ENCODE results near the gene SIGLEC14.

The SIGLEC14 gene

DNA sequence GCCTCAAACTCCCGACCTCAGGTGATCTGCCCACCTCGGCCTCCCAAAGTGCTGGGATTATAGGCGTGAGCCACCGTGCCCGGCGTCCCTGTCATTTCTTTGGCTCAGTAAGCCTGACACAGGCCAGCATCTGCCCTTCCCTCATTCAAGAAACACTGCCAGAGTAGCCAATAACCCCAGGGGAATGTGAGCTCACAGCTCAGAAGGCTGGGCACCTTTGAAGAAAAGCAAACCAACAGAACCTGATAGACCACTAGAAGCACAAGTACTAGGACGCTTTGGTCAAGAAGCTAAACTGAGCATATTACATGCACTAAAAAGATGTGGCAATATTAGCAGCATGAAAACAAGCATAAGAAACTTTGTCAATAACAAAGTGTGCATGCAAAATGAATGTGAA, 30.6 kb downstream of the SIGLEC14 start:
- DNase-seq, result no peak

DNA sequence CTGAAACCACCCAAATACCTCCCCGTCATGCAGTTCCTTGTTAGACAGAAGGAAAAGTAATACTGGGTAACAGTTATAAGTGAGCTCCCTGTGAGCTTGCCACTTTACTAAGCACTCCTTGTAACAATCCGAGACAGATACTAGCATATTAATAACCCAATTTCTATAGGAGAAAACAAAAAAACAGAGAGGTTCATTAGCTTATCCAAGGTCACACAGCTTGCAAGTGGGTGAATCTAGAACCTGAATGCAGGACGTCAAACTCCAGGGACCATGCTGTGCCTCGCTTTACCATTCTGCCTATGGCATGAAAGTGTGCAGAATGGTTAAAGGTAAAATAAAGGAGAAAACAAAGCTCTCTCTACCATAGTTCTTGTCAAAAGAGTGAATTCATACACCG, 31.8 kb downstream of the SIGLEC14 start:
- DNase-seq, result no peak

- DNase-seq, result no peak
Observed at GRCh38 chr19:51610576-51610975, 36.0 kb downstream of the SIGLEC14 start.

- peak; percentile 68 for DNase-seq
Observed at GRCh38 chr19:51607920-51608562, 38.6 kb downstream of the SIGLEC14 start.

DNA sequence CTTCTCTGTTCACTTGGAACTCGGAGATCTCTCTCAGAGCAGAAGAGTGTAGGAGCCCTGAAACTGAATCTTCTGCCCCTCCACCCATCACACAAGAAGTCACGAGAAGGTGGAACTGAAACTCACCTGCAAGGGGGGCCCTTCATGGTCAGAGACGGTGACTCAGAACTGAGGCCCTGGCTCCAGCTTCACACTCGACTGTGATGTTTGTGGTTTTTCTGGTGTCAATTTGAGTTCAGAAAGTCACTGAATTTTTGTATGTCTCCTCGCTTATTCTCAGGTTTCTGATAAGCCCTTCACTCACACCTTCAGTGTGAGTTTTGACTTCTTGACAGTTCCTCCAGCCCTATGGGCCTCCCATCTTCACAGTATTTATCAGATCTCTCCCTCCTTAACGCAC, 39.5 kb downstream of the SIGLEC14 start:
- DNase-seq, result no peak

DNA sequence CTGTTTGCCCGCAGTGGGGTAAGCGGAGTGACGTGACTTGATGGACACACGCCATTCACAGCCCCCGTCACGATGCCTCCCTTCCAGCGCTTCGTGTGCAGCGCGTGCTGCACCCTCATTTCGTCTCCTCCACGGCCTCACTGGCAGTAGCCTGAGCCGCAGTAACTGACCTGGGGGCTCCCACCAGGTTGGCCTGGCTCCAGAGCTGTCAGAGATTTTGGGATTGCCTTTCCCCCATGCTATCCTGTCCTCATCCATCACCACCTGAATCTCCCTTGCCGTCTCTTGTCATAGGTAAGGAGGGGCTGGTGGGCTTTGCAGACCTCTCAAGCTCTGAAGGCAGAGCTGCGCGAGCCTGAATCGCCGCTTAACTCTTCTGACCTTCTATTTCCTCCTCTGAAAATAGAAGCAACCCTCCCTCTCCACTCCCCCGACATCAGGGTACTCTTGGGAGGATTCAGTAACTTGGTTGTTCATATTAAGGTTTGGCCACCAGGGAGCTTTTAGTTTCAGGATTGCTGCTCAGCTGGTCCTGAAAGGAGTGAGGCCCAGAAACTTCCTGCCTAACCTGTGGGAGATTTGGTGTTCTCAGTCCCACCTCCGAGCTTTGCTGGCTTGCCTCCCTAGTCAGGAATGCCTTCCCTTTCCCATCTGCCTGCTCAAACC, 44.3 kb downstream of the SIGLEC14 start:
- DNase-seq, result no peak

GRCh38 chr19:51600940-51601580, 45.6 kb downstream of the SIGLEC14 start:
- no peak for DNase-seq

DNA sequence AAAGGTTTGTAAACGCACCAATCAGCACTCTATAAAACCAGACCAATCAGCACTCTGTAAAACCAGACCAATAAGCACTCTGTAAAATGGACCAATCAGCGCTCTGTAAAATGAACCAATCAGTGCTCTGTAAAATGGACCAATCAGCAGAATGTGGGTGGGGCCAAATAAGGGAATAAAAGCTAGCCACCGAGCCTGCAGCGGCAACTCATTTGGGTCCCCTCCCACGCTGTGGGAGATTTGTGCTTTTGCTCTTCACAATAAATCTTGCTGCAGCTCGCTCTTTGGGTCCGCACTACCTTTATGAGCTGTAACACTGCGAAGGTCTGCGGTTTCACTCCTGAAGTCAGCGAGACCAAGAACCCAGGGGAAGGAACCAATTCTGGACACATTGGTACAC, 47.5 kb downstream of the SIGLEC14 start:
- DNase-seq, result no peak

- no peak for DNase-seq
Observed at GRCh38 chr19:51598159-51598915, 48.3 kb downstream of the SIGLEC14 start.

DNA sequence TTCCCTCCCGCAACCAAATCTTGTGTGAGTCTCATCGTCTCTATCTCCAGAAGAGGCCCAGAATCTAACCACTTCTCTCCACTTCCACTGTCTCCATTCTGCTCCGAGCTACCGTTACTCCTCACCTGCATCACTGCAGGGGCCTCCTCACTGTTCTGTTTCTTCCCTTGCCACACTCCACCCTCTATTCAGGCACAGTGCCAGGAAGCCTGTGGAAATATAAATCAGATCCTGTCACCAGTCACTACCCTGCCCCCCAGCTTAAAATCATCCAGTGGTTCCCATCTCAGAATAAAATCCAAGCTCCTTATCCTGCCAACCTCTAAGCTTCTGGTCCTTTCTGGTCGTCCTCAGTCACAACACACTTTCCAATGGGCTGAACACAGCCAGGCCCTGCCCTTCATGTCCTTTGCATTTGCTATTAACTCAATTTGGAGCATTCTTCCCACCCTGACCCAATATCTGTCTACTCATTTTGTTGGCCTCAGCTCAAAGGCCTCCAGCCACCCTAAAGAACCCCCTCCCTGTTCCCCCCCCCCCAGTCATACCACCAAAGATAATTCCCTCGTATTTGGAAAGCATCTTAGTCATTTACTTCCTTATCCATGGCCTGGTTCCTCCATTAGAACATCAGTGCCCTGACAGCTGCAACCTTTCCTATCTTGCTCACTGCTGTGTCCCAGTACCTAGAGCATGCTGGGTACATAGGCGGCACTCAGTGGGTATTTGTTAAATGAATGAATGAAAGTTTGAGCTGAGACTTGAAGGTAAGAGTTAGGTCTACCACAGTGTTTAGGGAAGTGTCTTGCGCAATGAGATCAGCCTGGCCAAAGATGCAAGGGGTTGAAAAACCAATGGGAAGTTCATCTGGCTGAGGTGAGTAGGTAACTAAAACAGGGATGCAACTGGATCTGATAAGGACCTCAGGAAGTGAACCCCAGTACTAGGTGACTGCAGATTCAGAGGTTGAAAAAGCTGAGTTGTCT, 51.1 kb downstream of the SIGLEC14 start:
- DNase-seq, result no peak

GRCh38 chr19:51594774-51595109, 51.9 kb downstream of the SIGLEC14 start:
- DNase-seq, result no peak

GRCh38 chr19:51593969-51594773, 52.5 kb downstream of the SIGLEC14 start:
- DNase-seq, result peak; percentile 97

DNA sequence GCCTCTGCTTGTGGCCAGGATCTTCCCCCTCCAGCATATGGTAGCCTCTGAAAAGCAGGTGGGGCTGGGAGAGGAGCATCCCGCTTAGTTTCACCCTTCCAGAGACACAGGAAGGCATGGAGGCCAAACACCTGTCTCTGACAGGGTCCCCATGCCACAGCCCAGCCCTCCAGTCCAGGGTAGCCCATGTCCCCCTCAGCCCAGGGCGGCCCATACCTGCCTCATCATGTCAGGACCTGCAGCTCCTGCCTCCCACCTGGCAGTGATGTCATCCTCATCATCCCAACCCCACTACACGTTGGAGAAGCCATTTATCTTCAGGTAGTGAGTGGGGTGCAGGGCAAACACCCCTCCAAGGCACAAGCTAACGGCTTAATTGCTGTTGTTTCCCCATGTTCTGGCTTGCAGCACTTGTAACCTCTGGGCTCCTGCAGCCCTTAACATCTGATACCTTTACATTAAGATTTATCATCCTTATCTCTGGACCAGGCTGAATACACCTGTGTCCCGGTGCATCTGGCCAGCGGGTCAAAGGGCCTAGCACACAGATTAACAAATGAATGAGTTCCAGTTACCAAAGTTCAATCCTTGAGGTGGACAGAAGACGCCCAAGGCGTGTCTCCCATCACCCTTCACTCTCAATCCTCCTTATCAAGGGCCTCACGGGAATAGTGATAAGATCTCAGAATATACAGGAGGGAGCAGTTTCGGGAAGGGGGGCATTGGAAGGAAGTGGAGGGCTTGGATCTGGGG, 53.3 kb downstream of the SIGLEC14 start:
- no peak for DNase-seq
